ENCODE results near the gene RPS6KA2.

RPS6KA2 gene

DNA sequence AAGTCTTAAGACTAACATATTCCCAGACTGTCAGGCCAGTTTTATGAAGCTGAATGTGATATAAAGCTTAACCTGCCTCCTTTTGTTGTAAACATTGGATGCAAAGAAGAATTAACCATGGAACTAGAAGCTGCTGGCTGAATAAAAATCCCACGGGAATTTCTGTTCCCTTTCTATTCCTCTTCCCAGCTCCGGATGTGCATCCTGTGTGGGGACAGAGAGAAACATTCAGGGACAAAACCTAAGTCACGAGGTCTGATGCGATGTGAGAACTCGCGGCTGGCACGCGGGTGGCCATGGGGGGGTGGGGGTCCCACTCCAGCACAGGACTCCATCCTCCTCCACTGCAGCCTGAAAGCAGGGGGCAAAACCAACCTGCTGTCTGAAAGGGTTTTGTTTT, 72.7 kb downstream of the RPS6KA2 start:
- no peaks in the 10 kb centered on the region for H3K27me3 ChIP-seq (ENCODE audit: control insufficient read depth, insufficient read depth, low read length)
- peaks cover 6% of the 10 kb centered on the region for H3K4me1 ChIP-seq (ENCODE audit: control insufficient read depth, insufficient read depth, low read length)
- H3K36me3 ChIP-seq (ENCODE audit: control insufficient read depth, insufficient read depth, low read length): no peaks in the 10 kb centered on the region
- H3K27ac ChIP-seq (ENCODE audit: low read depth, low read length): no peak overlapping the region
- H3K4me3 ChIP-seq (ENCODE audit: low read length): no peak overlapping the region
- no peak overlapping the region for H3K9ac ChIP-seq (ENCODE audit: low read length)

DNA sequence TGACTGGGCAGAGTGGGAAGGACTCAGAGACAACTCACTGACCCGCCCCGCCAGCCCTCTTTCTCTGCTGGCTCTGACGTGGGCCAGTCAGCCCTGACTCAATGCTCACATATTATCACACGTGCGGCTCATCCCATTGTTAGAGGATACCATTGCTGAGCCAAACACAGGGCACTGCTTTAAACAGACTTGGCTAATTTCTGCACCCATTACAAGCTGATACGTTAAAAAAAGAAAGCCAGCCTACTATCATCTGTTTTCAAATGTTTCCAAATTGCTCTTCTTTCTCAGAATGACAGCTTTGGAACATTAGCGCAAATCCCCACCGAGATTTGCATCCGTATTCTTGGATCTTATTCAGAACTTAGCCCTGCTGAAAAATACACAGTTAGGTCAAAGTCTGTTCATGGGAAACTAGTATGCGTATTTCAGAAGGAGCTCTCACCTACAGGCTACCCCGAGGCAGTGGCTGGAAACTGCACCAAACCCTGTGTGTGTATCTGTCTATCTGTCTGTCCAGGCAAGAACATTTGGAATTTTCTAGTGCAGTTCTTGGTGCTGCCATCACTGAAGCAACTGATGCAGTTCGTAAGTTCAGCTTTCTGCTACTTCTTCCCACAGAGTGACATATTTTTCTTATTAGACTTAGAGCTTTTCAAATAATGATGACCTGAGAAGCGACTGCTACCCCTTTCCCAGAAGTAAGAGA, 73.3 kb downstream of the RPS6KA2 start:
- Histone ChIP-seq H3K9ac (ENCODE audit: low read length) (no peak overlapping the region), H3K27ac (ENCODE audit: low read depth, low read length) (no peak overlapping the region), H3K4me1 (ENCODE audit: control insufficient read depth, insufficient read depth, low read length) (peaks cover 6% of the 10 kb centered on the region), H3K36me3 (ENCODE audit: control insufficient read depth, insufficient read depth, low read length) (no peaks in the 10 kb centered on the region), H3K27me3 (ENCODE audit: control insufficient read depth, insufficient read depth, low read length) (no peaks in the 10 kb centered on the region), H3K4me3 (ENCODE audit: low read length) (no peak overlapping the region)

DNA sequence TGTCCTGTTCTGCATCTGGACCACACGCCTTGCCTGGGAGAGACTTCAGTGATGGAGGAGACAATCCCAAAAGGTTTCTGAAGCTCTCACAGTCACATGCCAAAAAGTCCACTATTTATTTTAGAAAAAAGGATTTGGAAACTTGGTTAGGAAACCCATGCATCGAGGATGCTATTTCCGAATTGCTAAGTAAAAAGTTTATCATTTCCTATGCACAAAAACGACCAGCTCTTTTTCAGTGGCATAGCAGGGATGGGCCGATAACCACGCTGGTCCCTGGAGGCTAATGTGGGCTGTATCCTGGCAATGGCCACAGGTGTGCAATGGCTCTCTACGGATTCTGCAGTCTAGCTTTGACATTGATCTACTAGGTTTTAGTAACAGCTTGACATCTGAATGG, 74.5 kb downstream of the RPS6KA2 start:
- Histone ChIP-seq H3K27ac (ENCODE audit: low read depth, low read length) (no peak overlapping the region), H3K4me1 (ENCODE audit: control insufficient read depth, insufficient read depth, low read length) (peaks cover 6% of the 10 kb centered on the region), H3K27me3 (ENCODE audit: control insufficient read depth, insufficient read depth, low read length) (no peaks in the 10 kb centered on the region), H3K9ac (ENCODE audit: low read length) (no peak overlapping the region), H3K36me3 (ENCODE audit: control insufficient read depth, insufficient read depth, low read length) (no peaks in the 10 kb centered on the region), H3K4me3 (ENCODE audit: low read length) (no peak overlapping the region)

DNA sequence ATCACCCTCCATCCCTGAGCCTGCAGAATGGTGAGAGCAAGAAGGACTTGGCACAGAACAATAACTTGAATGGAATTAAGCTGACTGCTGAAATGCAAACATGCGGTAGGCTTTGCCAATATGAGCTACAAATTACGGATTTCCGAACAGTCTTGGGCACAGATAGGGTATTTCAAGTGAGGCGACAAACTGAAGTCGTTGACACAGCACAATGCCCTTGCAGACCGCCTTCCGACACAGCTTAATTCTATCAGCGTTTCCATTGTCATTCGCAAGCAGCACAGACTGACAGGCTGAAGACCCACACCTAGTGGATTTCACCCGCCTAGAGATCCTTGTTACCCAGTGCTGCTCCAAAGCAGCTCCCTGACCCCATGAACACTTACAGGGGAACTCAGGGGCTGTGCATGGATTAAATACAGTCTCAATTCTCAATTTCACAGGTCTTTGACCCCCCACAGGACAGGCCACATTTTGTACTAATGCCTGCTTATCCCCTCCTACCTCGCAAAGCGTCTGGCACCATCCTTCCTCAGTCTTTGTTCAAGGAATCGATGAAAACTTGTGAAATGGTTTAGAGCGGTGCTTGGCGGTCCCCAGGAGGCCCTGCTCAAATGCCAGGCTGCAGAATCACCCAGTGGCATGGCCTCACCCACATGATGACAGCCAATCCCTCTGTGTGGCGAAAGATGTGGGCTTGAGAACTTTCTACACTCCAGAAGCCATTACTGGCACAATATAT, 75.1 kb downstream of the RPS6KA2 start:
- Histone ChIP-seq H3K4me3 (ENCODE audit: low read length) (no peak overlapping the region), H3K4me1 (ENCODE audit: control insufficient read depth, insufficient read depth, low read length) (peaks cover 3% of the 10 kb centered on the region), H3K36me3 (ENCODE audit: control insufficient read depth, insufficient read depth, low read length) (no peaks in the 10 kb centered on the region), H3K9ac (ENCODE audit: low read length) (no peak overlapping the region), H3K27ac (ENCODE audit: low read depth, low read length) (no peak overlapping the region), H3K27me3 (ENCODE audit: control insufficient read depth, insufficient read depth, low read length) (no peaks in the 10 kb centered on the region)

DNA sequence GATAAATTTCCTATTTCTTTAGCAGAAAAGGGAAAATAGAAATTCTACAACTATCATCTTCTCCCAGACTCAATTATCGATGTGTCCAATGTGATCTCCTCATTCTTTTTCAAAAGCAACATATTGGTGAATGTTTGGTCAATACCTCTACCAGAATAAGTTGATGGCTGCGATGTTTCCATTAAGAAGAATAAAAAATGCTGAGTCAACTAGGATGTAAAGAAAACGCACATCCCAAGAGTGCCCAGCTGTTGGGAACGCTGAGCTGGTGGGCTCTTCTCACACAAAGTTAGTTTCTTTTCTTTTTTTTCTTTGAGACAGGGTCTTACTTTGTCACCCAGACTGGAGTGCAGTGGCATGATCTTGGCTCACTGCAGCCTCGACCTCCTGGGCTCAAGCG, 80.4 kb downstream of the RPS6KA2 start:
- no peak overlapping the region for H3K9ac ChIP-seq (ENCODE audit: low read length)
- no peaks in the 10 kb centered on the region for H3K36me3 ChIP-seq (ENCODE audit: control insufficient read depth, insufficient read depth, low read length)
- H3K4me3 ChIP-seq (ENCODE audit: low read length): no peak overlapping the region
- no peaks in the 10 kb centered on the region for H3K4me1 ChIP-seq (ENCODE audit: control insufficient read depth, insufficient read depth, low read length)
- no peaks in the 10 kb centered on the region for H3K27me3 ChIP-seq (ENCODE audit: control insufficient read depth, insufficient read depth, low read length)
- no peak overlapping the region for H3K27ac ChIP-seq (ENCODE audit: low read depth, low read length)

DNA sequence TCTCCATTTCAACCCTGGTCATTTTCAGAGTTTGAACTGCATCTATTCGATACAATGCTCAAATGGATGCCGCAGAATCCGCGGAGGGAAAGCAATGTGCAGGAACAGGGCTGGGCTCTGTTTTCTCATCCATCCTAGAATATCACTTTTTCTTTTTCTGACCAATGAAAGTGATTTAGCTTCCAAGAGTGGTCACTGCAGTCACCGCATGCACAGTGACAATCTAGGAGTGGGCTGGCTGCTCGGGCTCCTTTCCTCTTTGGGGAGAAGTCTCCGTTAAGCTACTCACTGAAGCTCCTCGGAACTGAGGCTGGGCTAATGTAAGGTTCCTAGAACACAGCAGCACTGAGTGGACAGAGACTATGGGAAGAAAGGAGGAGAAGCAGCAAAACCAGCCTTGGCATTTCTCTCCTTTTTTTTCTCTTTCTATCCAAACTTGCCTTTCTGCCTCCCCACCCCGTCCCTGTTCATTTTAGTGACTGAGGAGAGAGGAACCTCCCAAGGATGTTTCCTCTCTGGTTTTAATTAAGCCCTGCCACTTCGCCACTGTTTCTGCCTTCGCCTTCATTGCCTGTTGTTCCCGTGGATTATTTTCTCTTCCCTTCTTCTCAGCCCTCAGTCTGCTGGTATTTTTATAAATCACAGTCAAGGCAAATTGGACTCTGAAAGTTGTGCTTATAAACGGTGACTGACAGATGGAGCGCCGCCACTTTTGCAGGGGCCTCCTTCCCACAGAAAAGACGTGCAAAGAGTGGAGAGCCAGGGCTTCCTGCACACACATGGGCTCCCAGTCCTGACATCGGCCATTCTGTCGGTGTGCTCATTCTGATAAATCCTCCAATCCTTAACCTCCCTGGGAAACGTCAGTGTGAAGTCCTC, 81.7 kb downstream of the RPS6KA2 start:
- no peak overlapping the region for H3K27ac ChIP-seq (ENCODE audit: low read depth, low read length)
- no peaks in the 10 kb centered on the region for H3K27me3 ChIP-seq (ENCODE audit: control insufficient read depth, insufficient read depth, low read length)
- no peak overlapping the region for H3K4me3 ChIP-seq (ENCODE audit: low read length)
- H3K9ac ChIP-seq (ENCODE audit: low read length): no peak overlapping the region
- H3K4me1 ChIP-seq (ENCODE audit: control insufficient read depth, insufficient read depth, low read length): no peaks in the 10 kb centered on the region
- no peaks in the 10 kb centered on the region for H3K36me3 ChIP-seq (ENCODE audit: control insufficient read depth, insufficient read depth, low read length)

DNA sequence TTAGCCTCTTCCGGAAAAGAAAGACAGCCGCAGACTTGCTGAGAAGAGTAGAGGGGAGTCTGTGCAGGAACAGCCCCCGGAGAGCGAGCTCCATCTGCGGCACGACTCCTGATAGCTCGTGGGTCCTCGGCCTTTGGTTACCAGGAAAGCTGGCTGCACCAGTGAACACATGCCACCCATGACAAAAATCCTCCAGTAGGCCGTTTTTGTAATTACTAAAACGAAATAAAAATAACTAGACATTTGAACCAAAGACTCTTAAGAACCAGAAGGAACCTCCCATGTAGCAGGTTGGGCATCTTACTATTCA, 82.8 kb downstream of the RPS6KA2 start:
- Histone ChIP-seq H3K4me3 (ENCODE audit: low read length) (no peak overlapping the region), H3K4me1 (ENCODE audit: control insufficient read depth, insufficient read depth, low read length) (no peaks in the 10 kb centered on the region), H3K9ac (ENCODE audit: low read length) (no peak overlapping the region), H3K36me3 (ENCODE audit: control insufficient read depth, insufficient read depth, low read length) (no peaks in the 10 kb centered on the region), H3K27me3 (ENCODE audit: control insufficient read depth, insufficient read depth, low read length) (no peaks in the 10 kb centered on the region), H3K27ac (ENCODE audit: low read depth, low read length) (no peak overlapping the region)

DNA sequence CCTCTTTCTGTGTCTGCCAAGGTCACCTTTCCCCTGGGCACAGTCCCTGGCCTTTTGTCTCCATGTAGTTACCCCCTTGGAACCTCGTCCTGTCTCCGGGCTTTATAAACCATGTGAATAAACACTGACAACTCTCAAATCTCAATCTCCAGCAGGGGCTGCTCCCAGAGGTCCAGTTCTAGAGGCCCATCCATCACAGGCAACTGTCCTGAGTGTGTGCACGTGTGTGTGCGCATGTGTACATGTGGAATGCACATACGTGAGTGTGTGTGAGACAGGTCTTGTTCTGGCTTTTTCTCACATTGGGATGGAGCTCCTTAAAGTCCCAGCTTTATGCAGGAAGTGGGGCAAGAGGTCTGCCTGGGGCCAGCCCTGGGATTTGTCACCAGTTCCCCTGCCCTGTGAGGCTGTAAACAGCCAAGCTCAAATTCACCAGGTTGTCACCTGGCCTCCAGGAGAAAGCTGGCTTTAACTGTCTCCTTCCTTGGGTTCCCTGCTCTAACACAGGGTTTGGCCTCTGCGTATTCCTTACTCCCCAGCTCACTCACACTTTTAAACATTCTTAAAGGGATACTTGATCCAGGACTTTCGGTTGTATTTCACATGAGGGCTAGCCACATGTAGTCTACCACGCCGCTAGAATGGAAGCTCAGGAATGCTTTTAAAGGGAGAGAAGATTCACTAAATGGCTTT, 83.3 kb downstream of the RPS6KA2 start:
- Histone ChIP-seq H3K27ac (ENCODE audit: low read depth, low read length) (no peak overlapping the region), H3K27me3 (ENCODE audit: control insufficient read depth, insufficient read depth, low read length) (no peaks in the 10 kb centered on the region), H3K4me1 (ENCODE audit: control insufficient read depth, insufficient read depth, low read length) (no peaks in the 10 kb centered on the region), H3K9ac (ENCODE audit: low read length) (no peak overlapping the region), H3K4me3 (ENCODE audit: low read length) (no peak overlapping the region), H3K36me3 (ENCODE audit: control insufficient read depth, insufficient read depth, low read length) (no peaks in the 10 kb centered on the region)

DNA sequence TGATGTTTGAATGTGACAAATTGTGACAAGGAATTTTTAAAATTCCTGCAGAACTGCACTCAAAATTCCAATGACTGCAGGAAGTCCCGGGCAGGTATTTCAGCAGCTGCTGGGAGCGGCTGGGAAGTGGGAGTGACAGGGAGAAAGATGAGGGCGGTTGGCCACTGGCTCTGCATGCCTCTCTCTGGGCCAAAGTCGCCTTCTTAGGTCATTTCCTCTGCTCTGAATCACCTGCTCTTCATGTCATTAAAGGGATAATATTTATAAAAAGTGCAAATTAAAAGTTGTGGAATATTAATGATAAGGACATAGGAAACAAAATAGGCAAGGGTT, 84.5 kb downstream of the RPS6KA2 start:
- Histone ChIP-seq H3K4me1 (ENCODE audit: control insufficient read depth, insufficient read depth, low read length) (no peaks in the 10 kb centered on the region), H3K9ac (ENCODE audit: low read length) (no peak overlapping the region), H3K27me3 (ENCODE audit: control insufficient read depth, insufficient read depth, low read length) (no peaks in the 10 kb centered on the region), H3K27ac (ENCODE audit: low read depth, low read length) (no peak overlapping the region), H3K36me3 (ENCODE audit: control insufficient read depth, insufficient read depth, low read length) (no peaks in the 10 kb centered on the region), H3K4me3 (ENCODE audit: low read length) (no peak overlapping the region)

DNA sequence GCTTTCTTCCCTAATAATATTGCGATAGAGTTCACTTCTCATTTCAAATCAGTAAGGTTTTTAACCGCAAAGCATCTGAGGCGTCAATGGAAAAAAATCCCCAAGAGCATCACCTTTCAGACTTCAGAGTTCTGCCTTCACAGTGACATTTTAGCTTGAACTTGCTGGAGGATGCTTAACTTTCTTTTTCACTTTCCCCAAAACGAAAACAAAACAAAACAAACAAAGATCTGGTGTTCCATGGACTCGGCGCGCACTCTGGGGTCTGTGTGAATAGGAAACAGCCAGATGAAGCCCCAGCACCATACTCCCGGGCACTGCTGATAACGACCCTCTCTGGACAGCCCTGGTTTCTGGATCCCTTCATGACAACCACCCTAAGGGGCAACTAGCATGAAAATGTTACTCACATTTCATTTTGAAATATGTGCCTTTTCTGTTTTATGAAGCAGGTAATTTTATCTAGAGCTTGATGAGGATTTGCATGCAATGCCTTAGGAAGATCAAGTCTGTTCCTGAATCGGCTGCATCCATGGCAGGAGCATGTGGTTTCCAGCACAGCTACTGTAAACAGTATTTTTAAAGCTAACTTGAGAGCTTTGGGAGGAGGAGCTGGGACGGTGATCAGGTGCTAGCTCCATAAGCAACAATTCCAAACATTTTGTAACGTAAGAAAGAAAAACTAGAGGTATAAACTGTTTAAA, 85.0 kb downstream of the RPS6KA2 start:
- no peak overlapping the region for H3K4me3 ChIP-seq (ENCODE audit: low read length)
- no peaks in the 10 kb centered on the region for H3K36me3 ChIP-seq (ENCODE audit: control insufficient read depth, insufficient read depth, low read length)
- no peaks in the 10 kb centered on the region for H3K4me1 ChIP-seq (ENCODE audit: control insufficient read depth, insufficient read depth, low read length)
- H3K27me3 ChIP-seq (ENCODE audit: control insufficient read depth, insufficient read depth, low read length): no peaks in the 10 kb centered on the region
- H3K27ac ChIP-seq (ENCODE audit: low read depth, low read length): no peak overlapping the region
- no peak overlapping the region for H3K9ac ChIP-seq (ENCODE audit: low read length)

DNA sequence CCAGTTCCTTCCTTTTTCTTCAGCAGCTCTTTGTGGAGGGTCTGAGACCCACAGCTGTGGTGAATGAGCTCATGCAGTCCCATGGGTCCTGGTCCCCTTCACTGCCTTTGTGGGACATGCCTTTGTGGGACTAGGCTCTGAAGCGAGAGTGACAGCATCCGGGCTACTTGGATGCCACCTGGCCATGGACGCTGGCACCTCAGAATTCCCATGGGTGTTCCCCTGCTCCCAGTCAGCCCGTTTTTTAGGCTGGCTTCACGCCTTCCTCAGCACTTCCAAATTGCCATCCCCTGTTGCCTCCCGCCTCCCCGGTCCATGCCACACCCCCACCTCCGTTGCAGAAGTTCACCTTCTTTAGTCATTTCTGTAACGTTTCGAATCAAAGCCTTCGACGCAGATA, 85.7 kb downstream of the RPS6KA2 start:
- no peak overlapping the region for H3K27ac ChIP-seq (ENCODE audit: low read depth, low read length)
- H3K4me1 ChIP-seq (ENCODE audit: control insufficient read depth, insufficient read depth, low read length): no peaks in the 10 kb centered on the region
- H3K4me3 ChIP-seq (ENCODE audit: low read length): no peak overlapping the region
- no peaks in the 10 kb centered on the region for H3K36me3 ChIP-seq (ENCODE audit: control insufficient read depth, insufficient read depth, low read length)
- no peak overlapping the region for H3K9ac ChIP-seq (ENCODE audit: low read length)
- H3K27me3 ChIP-seq (ENCODE audit: control insufficient read depth, insufficient read depth, low read length): no peaks in the 10 kb centered on the region
